HCT116 (cell line): Measurements from ENCODE around the gene TMEM101.

ENCODE experiments used
- CEBPB ChIP-seq: IDR thresholded peaks from 2 replicates; pipeline ENCODE4 v1.6.1; 2012; ENCODE audit warnings: low read depth
- EZH2 ChIP-seq: fragments of 200-600 bp; sonication (generic); IDR thresholded peaks from 2 replicates; pipeline ENCODE4 v1.6.1; 2017; ENCODE audit warnings: antibody characterized with exemption, mixed run types
- EZH2phosphoT487 ChIP-seq: fragments of 200-600 bp; IDR thresholded peaks from 2 replicates; pipeline ENCODE4 v1.6.1; 2018; ENCODE audit warnings: antibody characterized with exemption, borderline replicate concordance
- POLR2A ChIP-seq: IDR thresholded peaks from 2 replicates; pipeline ENCODE4 v1.7.0; 2011; ENCODE audit warnings: borderline replicate concordance; ENCODE audit not compliant: insufficient read depth, insufficient read length; ENCODE audit errors: extremely low read depth
- POLR2AphosphoS5 ChIP-seq: IDR thresholded peaks from 2 replicates; pipeline ENCODE4 v1.6.1; 2011; ENCODE audit warnings: mild to moderate bottlenecking, low read depth, low read length, moderate library complexity
- SIN3A ChIP-seq: IDR thresholded peaks from 2 replicates; pipeline ENCODE4 v1.6.1; 2012; ENCODE audit warnings: low read depth
- SRF ChIP-seq: IDR thresholded peaks from 2 replicates; pipeline ENCODE4 v1.6.1; 2012; ENCODE audit warnings: low read depth
- TCF7L2 ChIP-seq: IDR thresholded peaks from 2 replicates; pipeline ENCODE4 v1.7.0; 2011; ENCODE audit warnings: borderline replicate concordance, inconsistent platforms; ENCODE audit not compliant: insufficient read depth, insufficient read length; ENCODE audit errors: extremely low read depth
- YY1 ChIP-seq: IDR thresholded peaks from 2 replicates; pipeline ENCODE4 v1.6.1; 2011; ENCODE audit warnings: low read length, low read depth, moderate library complexity, mild to moderate bottlenecking; ENCODE audit not compliant: insufficient replicate concordance; ENCODE audit errors: extremely low read depth
- ZFX ChIP-seq: fragments of 450-650 bp; IDR thresholded peaks from 2 replicates; pipeline ENCODE4 v1.6.1; 2017
- TF ChIP-seq, protein P1 (sequence below), 3 experiments: fragments of 200-600 bp in 1 of 3; sonication (generic) in 1 of 3; IDR thresholded peaks in 2 of 3; conservative IDR thresholded peaks in 1 of 3; 2 replicates each; pipeline ENCODE4 v1.5.1; 2012 to 2017; ENCODE audit warnings: low read depth in 2 of 3, low read length in 2 of 3, antibody characterized with exemption in 1 of 3, borderline replicate concordance in 1 of 3, control low read depth in 1 of 3, mild to moderate bottlenecking in 1 of 3, mixed read lengths in 1 of 3, mixed run types in 1 of 3, moderate library complexity in 1 of 3; ENCODE audit not compliant: insufficient read depth in 1 of 3
- TF ChIP-seq, protein P2 (sequence below): IDR thresholded peaks from 2 replicates; pipeline ENCODE4 v1.6.1; 2012
- TF ChIP-seq, protein P3 (sequence below): IDR thresholded peaks from 2 replicates; pipeline ENCODE4 v1.6.1; 2012
- TF ChIP-seq, protein P4 (sequence below): IDR thresholded peaks from 2 replicates; pipeline ENCODE4 v1.6.1; 2011; ENCODE audit warnings: mild to moderate bottlenecking, low read length, moderate library complexity; ENCODE audit not compliant: insufficient replicate concordance; ENCODE audit errors: extremely low read depth

DNA sequence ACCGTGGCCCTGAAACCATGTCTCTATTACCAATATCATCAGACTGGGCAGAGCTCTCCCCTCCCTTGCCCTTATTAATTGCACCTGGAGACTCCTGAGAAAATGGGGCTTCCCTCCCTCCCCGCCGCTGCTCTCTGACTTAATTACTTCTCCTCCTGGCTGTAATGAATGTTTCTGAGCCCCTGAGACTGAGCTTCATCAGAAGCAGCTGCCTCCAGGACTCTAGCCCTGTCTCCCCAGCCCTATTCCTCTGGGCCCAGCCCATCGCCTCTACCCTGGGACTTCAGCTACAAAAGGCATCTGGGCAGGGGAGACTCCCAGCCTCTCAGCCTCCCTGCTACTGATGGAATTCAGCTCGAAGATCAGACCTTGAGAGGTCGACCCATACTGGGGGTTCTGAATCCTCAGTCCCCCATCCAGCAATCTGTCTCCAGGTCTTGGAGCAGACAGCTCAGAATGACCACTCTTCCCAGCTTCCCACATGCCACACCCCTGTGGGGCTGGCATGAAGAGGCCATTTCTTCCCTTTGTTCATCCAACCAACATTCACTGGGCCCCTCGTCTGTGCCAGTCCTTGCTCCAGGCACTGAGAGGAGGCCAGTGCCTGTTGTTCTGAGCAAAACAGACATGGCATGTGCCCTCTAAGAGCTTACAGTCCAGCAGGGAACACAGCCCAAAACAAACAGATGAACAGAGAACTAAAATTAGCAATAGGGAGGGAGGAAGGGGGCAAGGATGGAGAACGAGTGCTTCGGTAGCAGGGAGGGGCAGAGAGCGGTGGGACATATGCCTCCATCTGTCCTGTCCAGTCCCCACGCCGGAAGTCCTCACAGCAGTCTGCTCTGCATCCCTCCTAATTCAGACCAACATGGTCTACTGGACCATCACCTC is 27.4 kb downstream of the TMEM101 start:
- TF ChIP-seq, protein P1, sequence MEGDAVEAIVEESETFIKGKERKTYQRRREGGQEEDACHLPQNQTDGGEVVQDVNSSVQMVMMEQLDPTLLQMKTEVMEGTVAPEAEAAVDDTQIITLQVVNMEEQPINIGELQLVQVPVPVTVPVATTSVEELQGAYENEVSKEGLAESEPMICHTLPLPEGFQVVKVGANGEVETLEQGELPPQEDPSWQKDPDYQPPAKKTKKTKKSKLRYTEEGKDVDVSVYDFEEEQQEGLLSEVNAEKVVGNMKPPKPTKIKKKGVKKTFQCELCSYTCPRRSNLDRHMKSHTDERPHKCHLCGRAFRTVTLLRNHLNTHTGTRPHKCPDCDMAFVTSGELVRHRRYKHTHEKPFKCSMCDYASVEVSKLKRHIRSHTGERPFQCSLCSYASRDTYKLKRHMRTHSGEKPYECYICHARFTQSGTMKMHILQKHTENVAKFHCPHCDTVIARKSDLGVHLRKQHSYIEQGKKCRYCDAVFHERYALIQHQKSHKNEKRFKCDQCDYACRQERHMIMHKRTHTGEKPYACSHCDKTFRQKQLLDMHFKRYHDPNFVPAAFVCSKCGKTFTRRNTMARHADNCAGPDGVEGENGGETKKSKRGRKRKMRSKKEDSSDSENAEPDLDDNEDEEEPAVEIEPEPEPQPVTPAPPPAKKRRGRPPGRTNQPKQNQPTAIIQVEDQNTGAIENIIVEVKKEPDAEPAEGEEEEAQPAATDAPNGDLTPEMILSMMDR (IDR thresholded peaks at IDR 0.05 in 2 of 3, conservative IDR thresholded peaks at IDR 0.05 in 1 of 3; ENCODE audit: borderline replicate concordance in 1 of 3, insufficient read depth in 1 of 3, low read depth in 2 of 3, low read length in 2 of 3) = no peak
- TF ChIP-seq EZH2 (no peak), YY1 (no peak), POLR2A (no peak), CEBPB (no peak), EZH2phosphoT487 (no peak), SIN3A (no peak), SRF (no peak), ZFX (no peak), TCF7L2 (no peak), POLR2AphosphoS5 (no peak)
- TF ChIP-seq, protein P2, sequence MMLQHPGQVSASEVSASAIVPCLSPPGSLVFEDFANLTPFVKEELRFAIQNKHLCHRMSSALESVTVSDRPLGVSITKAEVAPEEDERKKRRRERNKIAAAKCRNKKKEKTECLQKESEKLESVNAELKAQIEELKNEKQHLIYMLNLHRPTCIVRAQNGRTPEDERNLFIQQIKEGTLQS = no peak
- TF ChIP-seq, protein P3, sequence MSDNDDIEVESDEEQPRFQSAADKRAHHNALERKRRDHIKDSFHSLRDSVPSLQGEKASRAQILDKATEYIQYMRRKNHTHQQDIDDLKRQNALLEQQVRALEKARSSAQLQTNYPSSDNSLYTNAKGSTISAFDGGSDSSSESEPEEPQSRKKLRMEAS = no peak
- TF ChIP-seq, protein P4, sequence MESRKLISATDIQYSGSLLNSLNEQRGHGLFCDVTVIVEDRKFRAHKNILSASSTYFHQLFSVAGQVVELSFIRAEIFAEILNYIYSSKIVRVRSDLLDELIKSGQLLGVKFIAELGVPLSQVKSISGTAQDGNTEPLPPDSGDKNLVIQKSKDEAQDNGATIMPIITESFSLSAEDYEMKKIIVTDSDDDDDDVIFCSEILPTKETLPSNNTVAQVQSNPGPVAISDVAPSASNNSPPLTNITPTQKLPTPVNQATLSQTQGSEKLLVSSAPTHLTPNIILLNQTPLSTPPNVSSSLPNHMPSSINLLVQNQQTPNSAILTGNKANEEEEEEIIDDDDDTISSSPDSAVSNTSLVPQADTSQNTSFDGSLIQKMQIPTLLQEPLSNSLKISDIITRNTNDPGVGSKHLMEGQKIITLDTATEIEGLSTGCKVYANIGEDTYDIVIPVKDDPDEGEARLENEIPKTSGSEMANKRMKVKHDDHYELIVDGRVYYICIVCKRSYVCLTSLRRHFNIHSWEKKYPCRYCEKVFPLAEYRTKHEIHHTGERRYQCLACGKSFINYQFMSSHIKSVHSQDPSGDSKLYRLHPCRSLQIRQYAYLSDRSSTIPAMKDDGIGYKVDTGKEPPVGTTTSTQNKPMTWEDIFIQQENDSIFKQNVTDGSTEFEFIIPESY = no peak
